Lower leg skin (tissue), 3 donors: ENCODE results near the gene UMAD1.

Experiments used
- POLR2A ChIP-seq, 2 donors: fragments of 450-650 bp; IDR thresholded peaks; one replicate each; pipeline ENCODE4 v1.6.1; 2016 to 2017; ENCODE audit warnings: antibody characterized with exemption in 2 of 2, mild to moderate bottlenecking in 1 of 2, moderate library complexity in 1 of 2
- TF ChIP-seq, protein P1 (sequence below), 3 donors: fragments of 450-650 bp; IDR thresholded peaks; one replicate each; pipeline ENCODE4 v1.5.1; 2016; ENCODE audit warnings: antibody characterized with exemption in 3 of 3, mild to moderate bottlenecking in 3 of 3, moderate library complexity in 2 of 3

DNA sequence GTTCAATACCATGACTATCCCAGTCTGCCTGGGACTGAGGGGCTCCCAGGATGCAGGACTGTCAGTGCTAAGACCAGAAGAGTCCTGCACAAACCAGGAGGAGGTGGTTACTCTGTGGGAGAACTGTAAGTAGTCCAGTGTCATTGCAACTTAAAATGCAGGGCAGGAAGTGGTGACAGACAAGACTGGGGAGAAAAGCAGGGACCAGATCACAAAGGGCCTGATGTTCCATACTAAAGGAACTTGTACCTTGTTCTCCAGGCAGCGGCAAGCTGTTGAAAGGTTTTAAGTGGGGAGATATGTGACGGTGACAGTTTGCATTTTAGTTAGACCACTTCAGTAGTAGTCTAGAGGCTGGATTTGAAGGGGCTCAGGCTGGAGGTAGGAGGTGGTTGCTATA is 262.3 kb downstream of the UMAD1 start:
- TF ChIP-seq, protein P1, sequence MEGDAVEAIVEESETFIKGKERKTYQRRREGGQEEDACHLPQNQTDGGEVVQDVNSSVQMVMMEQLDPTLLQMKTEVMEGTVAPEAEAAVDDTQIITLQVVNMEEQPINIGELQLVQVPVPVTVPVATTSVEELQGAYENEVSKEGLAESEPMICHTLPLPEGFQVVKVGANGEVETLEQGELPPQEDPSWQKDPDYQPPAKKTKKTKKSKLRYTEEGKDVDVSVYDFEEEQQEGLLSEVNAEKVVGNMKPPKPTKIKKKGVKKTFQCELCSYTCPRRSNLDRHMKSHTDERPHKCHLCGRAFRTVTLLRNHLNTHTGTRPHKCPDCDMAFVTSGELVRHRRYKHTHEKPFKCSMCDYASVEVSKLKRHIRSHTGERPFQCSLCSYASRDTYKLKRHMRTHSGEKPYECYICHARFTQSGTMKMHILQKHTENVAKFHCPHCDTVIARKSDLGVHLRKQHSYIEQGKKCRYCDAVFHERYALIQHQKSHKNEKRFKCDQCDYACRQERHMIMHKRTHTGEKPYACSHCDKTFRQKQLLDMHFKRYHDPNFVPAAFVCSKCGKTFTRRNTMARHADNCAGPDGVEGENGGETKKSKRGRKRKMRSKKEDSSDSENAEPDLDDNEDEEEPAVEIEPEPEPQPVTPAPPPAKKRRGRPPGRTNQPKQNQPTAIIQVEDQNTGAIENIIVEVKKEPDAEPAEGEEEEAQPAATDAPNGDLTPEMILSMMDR (IDR thresholded peaks at IDR 0.05): no peak
- TF ChIP-seq POLR2A (IDR thresholded peaks at IDR 0.05): no peak
